ENCODE measurements around the gene LARGE1. TPM values are rescaled to one million over a fixed set of nuclear protein-coding genes. Genes with fewer than 3 reads are reported as not detected.

Gene LARGE1
- total and polyA plus RNA-seq, 2 donors (not counting 1 experiment from before 2014, with no cell fraction given): 14.1 to 19.2 TPM

- TF ChIP-seq EZH2 (IDR thresholded peaks at IDR 0.05; ENCODE audit: low read length, missing control alignments) (no peak), CTCF (conservative IDR thresholded peaks at IDR 0.05 in 1 of 2, IDR thresholded peaks at IDR 0.05 in 1 of 2; ENCODE audit: low read depth in 1 of 2, low read length in 2 of 2) (no peak)
- Histone ChIP-seq H3K9ac (ENCODE audit: insufficient read depth, low read length) (no peak overlapping the region), H3K9me3 (ENCODE audit: control insufficient read depth, insufficient read depth, low read depth, low read length) (no peaks in the 10 kb centered on the region), H2AFZ (ENCODE audit: low read length) (no peak overlapping the region), H3K36me3 (ENCODE audit: control insufficient read depth, insufficient read depth, low read length) (no peaks in the 10 kb centered on the region), H3K4me3 (replicated peaks in 1 of 4; ENCODE audit: control extremely low read depth in 1 of 4, insufficient read depth in 1 of 4, low read depth in 3 of 4, low read length in 4 of 4) (no peak overlapping the region), H3K27ac (ENCODE audit: insufficient read depth, low read length) (no peak overlapping the region), H3K27me3 (ENCODE audit: control insufficient read depth, insufficient read depth, low read length) (no peaks in the 10 kb centered on the region), H3K4me1 (ENCODE audit: control insufficient read depth, extremely low read depth, insufficient read depth, low read length) (no peaks in the 10 kb centered on the region), H4K20me1 (ENCODE audit: control insufficient read depth, extremely low read depth, insufficient read depth, low read length) (no peaks in the 10 kb centered on the region), H3K4me2 (ENCODE audit: extremely low read depth, insufficient read depth, low read length) (no peak overlapping the region), H3K79me2 (ENCODE audit: control insufficient read depth, insufficient read depth, low read length) (no peaks in the 10 kb centered on the region)
- no peak for DNase-seq (ENCODE audit: low read depth in 2 of 2)
Observed at GRCh38 chr22:33470456-33470855, 449.8 kb downstream of the LARGE1 start.

- Histone ChIP-seq H3K36me3 (ENCODE audit: control insufficient read depth, insufficient read depth, low read length) (no peaks in the 10 kb centered on the region), H3K4me2 (ENCODE audit: extremely low read depth, insufficient read depth, low read length) (no peak overlapping the region), H3K27me3 (ENCODE audit: control insufficient read depth, insufficient read depth, low read length) (no peaks in the 10 kb centered on the region), H3K4me1 (ENCODE audit: control insufficient read depth, extremely low read depth, insufficient read depth, low read length) (no peaks in the 10 kb centered on the region), H3K4me3 (replicated peaks in 1 of 4; ENCODE audit: control extremely low read depth in 1 of 4, insufficient read depth in 1 of 4, low read depth in 3 of 4, low read length in 4 of 4) (no peak overlapping the region), H3K9ac (ENCODE audit: insufficient read depth, low read length) (no peak overlapping the region), H4K20me1 (ENCODE audit: control insufficient read depth, extremely low read depth, insufficient read depth, low read length) (no peaks in the 10 kb centered on the region), H3K27ac (ENCODE audit: insufficient read depth, low read length) (no peak overlapping the region), H2AFZ (ENCODE audit: low read length) (no peak overlapping the region), H3K9me3 (ENCODE audit: control insufficient read depth, insufficient read depth, low read depth, low read length) (no peaks in the 10 kb centered on the region), H3K79me2 (ENCODE audit: control insufficient read depth, insufficient read depth, low read length) (no peaks in the 10 kb centered on the region)
- peak in 1 of 2 donors; percentile 22 for TF ChIP-seq CTCF (conservative IDR thresholded peaks at IDR 0.05 in 1 of 2, IDR thresholded peaks at IDR 0.05 in 1 of 2; ENCODE audit: low read depth in 1 of 2, low read length in 2 of 2)
- TF ChIP-seq EZH2 (IDR thresholded peaks at IDR 0.05; ENCODE audit: low read length, missing control alignments): no peak
- DNase-seq (ENCODE audit: low read depth in 2 of 2): no peak
Observed at GRCh38 chr22:33467620-33468095, 452.6 kb downstream of the LARGE1 start.

GRCh38 chr22:33467080-33467479 lies 453.2 kb downstream of the LARGE1 start:
- DNase-seq (ENCODE audit: low read depth in 2 of 2): no peak
- no peak overlapping the region for H2AFZ ChIP-seq (ENCODE audit: low read length)
- H3K27ac ChIP-seq (ENCODE audit: insufficient read depth, low read length): no peak overlapping the region
- H3K36me3 ChIP-seq (ENCODE audit: control insufficient read depth, insufficient read depth, low read length): no peaks in the 10 kb centered on the region
- no peaks in the 10 kb centered on the region for H4K20me1 ChIP-seq (ENCODE audit: control insufficient read depth, extremely low read depth, insufficient read depth, low read length)
- no peak for TF ChIP-seq EZH2 (IDR thresholded peaks at IDR 0.05; ENCODE audit: low read length, missing control alignments)
- no peak for TF ChIP-seq CTCF (conservative IDR thresholded peaks at IDR 0.05 in 1 of 2, IDR thresholded peaks at IDR 0.05 in 1 of 2; ENCODE audit: low read depth in 1 of 2, low read length in 2 of 2)
- H3K4me2 ChIP-seq (ENCODE audit: extremely low read depth, insufficient read depth, low read length): no peak overlapping the region
- no peaks in the 10 kb centered on the region for H3K79me2 ChIP-seq (ENCODE audit: control insufficient read depth, insufficient read depth, low read length)
- H3K9ac ChIP-seq (ENCODE audit: insufficient read depth, low read length): no peak overlapping the region
- no peaks in the 10 kb centered on the region for H3K27me3 ChIP-seq (ENCODE audit: control insufficient read depth, insufficient read depth, low read length)
- no peak overlapping the region for H3K4me3 ChIP-seq (replicated peaks in 1 of 4; ENCODE audit: control extremely low read depth in 1 of 4, insufficient read depth in 1 of 4, low read depth in 3 of 4, low read length in 4 of 4)
- no peaks in the 10 kb centered on the region for H3K9me3 ChIP-seq (ENCODE audit: control insufficient read depth, insufficient read depth, low read depth, low read length)
- H3K4me1 ChIP-seq (ENCODE audit: control insufficient read depth, extremely low read depth, insufficient read depth, low read length): no peaks in the 10 kb centered on the region

Data from fibroblast of lung (primary cell).